H1 (cell line): ENCODE data around the gene OTOS. TPM values are rescaled to one million over a fixed set of nuclear protein-coding genes. Genes with fewer than 3 reads are reported as not detected.

Source experiments
- CHD7 ChIP-seq: fragments of 300-600 bp; sonication (generic); IDR thresholded peaks from 2 replicates; pipeline ENCODE4 v1.7.1; 2012; ENCODE audit warnings: low read length, moderate library complexity, mild to moderate bottlenecking, inconsistent platforms; ENCODE audit not compliant: insufficient replicate concordance
- CREB1 ChIP-seq: IDR thresholded peaks from 2 replicates; pipeline ENCODE4 v1.6.1; 2012; ENCODE audit warnings: inconsistent platforms
- MAFK ChIP-seq: IDR thresholded peaks from 2 replicates; pipeline ENCODE4 v1.6.1; 2012; ENCODE audit warnings: low read depth, mild to moderate bottlenecking, improper control_type of control experiment, low read length
- PHF8 ChIP-seq: fragments of 200-600 bp; sonication (generic); conservative IDR thresholded peaks from 2 replicates; pipeline ENCODE4 v1.7.1; 2012; ENCODE audit warnings: low read depth, mild to moderate bottlenecking, inconsistent platforms, low read length, moderate library complexity
- POU5F1 ChIP-seq: IDR thresholded peaks from 2 replicates; pipeline ENCODE4 v1.6.1; 2011; ENCODE audit warnings: low read depth, mild to moderate bottlenecking, low read length, moderate library complexity
- RAD21 ChIP-seq, 2 experiments: IDR thresholded peaks in 1 of 2; conservative IDR thresholded peaks in 1 of 2; 2 replicates each; pipeline ENCODE4 v1.6.1; 2011; ENCODE audit warnings: low read depth in 2 of 2, low read length in 2 of 2, improper control_type of control experiment in 1 of 2, inconsistent platforms in 1 of 2, mild to moderate bottlenecking in 1 of 2, moderate library complexity in 1 of 2
- RXRA ChIP-seq: IDR thresholded peaks from 2 replicates; pipeline ENCODE4 v1.6.1; 2011; ENCODE audit warnings: low read depth, mild to moderate bottlenecking, low read length, moderate library complexity; ENCODE audit not compliant: insufficient read depth
- SAP30 ChIP-seq: fragments of 300-600 bp; sonication (generic); IDR thresholded peaks from 2 replicates; pipeline ENCODE4 v1.7.1; 2012; ENCODE audit warnings: low read length, moderate library complexity, mild to moderate bottlenecking, inconsistent platforms; ENCODE audit not compliant: insufficient read depth, insufficient replicate concordance
- SUZ12 ChIP-seq: fragments of 200-600 bp; sonication (generic); IDR thresholded peaks from 2 replicates; pipeline ENCODE4 v1.6.1; 2012; ENCODE audit warnings: mild to moderate bottlenecking, inconsistent platforms, low read length, moderate library complexity, mixed read lengths
- polyA plus RNA-seq, 7 experiments: library from polyadenylated mRNA; depleted of rRNA in 3 of 7; stranded (reverse) in 5 of 7; unstranded in 2 of 7; fragments of >200 nt in 5 of 7; fragments of 200-250 nt in 2 of 7; gene quantifications; 1 replicate in 5 of 7; 2 replicates in 1 of 7; 4 replicates in 1 of 7; pipeline versions ENCODE4 v1.2.1 to v1.2.3, GENCODE V29; 2011 to 2013; ENCODE audit warnings: missing spikeins in 2 of 7, mixed read lengths in 2 of 7
- total RNA-seq: library from RNA; stranded (reverse); fragmentation: NEBNext Ultra II Directional; extraction: Animal tissue kit (Norgen Biotek cat#: 25700); gene quantifications from 2 replicates; pipeline ENCODE4 v1.2.1, GENCODE V29; 2021

The OTOS gene
- total and polyA plus RNA-seq, 2 of the 8 experiments (the other 6 are each of a cell fraction or from before 2014, with no cell fraction given), result 0.17 TPM; not detected in 1

- no peak for TF ChIP-seq CHD7
- no peak for TF ChIP-seq SAP30
- no peak for TF ChIP-seq SUZ12
- TF ChIP-seq MAFK, result no peak
- TF ChIP-seq PHF8, result no peak
- no peak for TF ChIP-seq RAD21 (IDR thresholded peaks at IDR 0.05 in 1 of 2, conservative IDR thresholded peaks at IDR 0.05 in 1 of 2; ENCODE audit: low read depth in 2 of 2, low read length in 2 of 2)
- no peak for TF ChIP-seq CREB1
- TF ChIP-seq POU5F1, result no peak
- no peak for TF ChIP-seq RXRA
- TF ChIP-seq, all 59 proteins: peak for 0
Observed at GRCh38 chr2:240133401-240133800, 7.1 kb downstream of the OTOS start (continued).
